IMR-90 (cell line): Measurements from ENCODE around the gene FANCF. TPM values are rescaled to one million over a fixed set of nuclear protein-coding genes. Genes with fewer than 3 reads are reported as not detected.

Experiments used
- ATAC-seq: fragments of 200-7000 bp; cut with Tn5 transposase; 2 replicates; pipeline ENCODE4 v1.9.1; 2020; ENCODE audit warnings: low read depth, mild to moderate bottlenecking, moderate library complexity
- BruUV-seq: library from RNA; stranded (reverse); fragments of 400-500 nt; replicated peaks from 2 replicates; lab custom pipeline; 2021; lab: Mats Ljungman, UMichigan
- CTCF ChIA-PET: fragments of 300-600 bp; formaldehyde crosslinking; extraction: SDS; loops from one replicate; lab custom pipeline; 2021; ENCODE audit warnings: antibody characterized with exemption; lab: Yijun Ruan, JAX
- POLR2A ChIA-PET: fragments of 300-600 bp; sonication (Branson Sonifier 250); formaldehyde crosslinking; loops from one replicate; lab custom pipeline; 2022; ENCODE audit warnings: antibody characterized with exemption; ENCODE audit not compliant: unreplicated experiment; lab: Charles Lee
- DNase-seq: peaks from one replicate; pipeline ENCODE4 v3.0.0; 2013
- H2AFZ ChIP-seq: replicated peaks from 2 replicates; pipeline ENCODE3; 2013; ENCODE audit warnings: low read length, mild to moderate bottlenecking; ENCODE audit not compliant: poor library complexity
- H2AK5ac ChIP-seq: 2 replicates; pipeline ENCODE4 v1.6.1; 2013; ENCODE audit warnings: low read depth, low read length, inconsistent platforms
- H2AK9ac ChIP-seq: replicated peaks from 2 replicates; pipeline ENCODE3; 2013; ENCODE audit warnings: mild to moderate bottlenecking, low read depth, low read length, moderate library complexity; ENCODE audit not compliant: poor library complexity
- H2BK120ac ChIP-seq: 2 replicates; pipeline ENCODE4 v1.6.1; 2013; ENCODE audit warnings: low read depth, low read length, inconsistent platforms
- H2BK15ac ChIP-seq: 3 replicates; pipeline ENCODE4 v1.6.1; 2013; ENCODE audit warnings: low read depth, low read length, inconsistent platforms
- H2BK20ac ChIP-seq: 2 replicates; pipeline ENCODE4 v1.6.1; 2013; ENCODE audit warnings: low read depth, mild to moderate bottlenecking, inconsistent platforms, low read length, moderate library complexity
- H2BK5ac ChIP-seq: 2 replicates; pipeline ENCODE4 v1.6.1; 2013; ENCODE audit warnings: mild to moderate bottlenecking, low read depth, low read length, inconsistent platforms; ENCODE audit not compliant: poor library complexity, severe bottlenecking
- H3K14ac ChIP-seq: replicated peaks from 2 replicates; pipeline ENCODE4 v1.6.1; 2013; ENCODE audit warnings: low read depth, low read length, inconsistent platforms
- H3K18ac ChIP-seq: 2 replicates; pipeline ENCODE4 v1.6.1; 2013; ENCODE audit warnings: low read depth, low read length, control low read depth
- H3K23ac ChIP-seq: 2 replicates; pipeline ENCODE4 v1.6.1; 2013; ENCODE audit warnings: low read depth, low read length, inconsistent platforms
- H3K27ac ChIP-seq: 2 replicates; pipeline ENCODE4 v1.5.1; 2013; ENCODE audit warnings: mild to moderate bottlenecking, control low read depth, low read length; ENCODE audit not compliant: insufficient read depth
- H3K27me3 ChIP-seq: 2 replicates; pipeline ENCODE4 v1.6.1; 2013; ENCODE audit warnings: low read length; ENCODE audit not compliant: control insufficient read depth, insufficient read depth
- H3K36me3 ChIP-seq: 2 replicates; pipeline ENCODE4 v1.6.1; 2013; ENCODE audit warnings: low read length, mixed read lengths; ENCODE audit not compliant: control insufficient read depth, insufficient read depth
- H3K4ac ChIP-seq: 2 replicates; pipeline ENCODE4 v1.6.1; 2013; ENCODE audit warnings: low read depth, low read length, inconsistent platforms
- H3K4me1 ChIP-seq: 2 replicates; pipeline ENCODE4 v1.6.1; 2013; ENCODE audit warnings: low read length, mixed read lengths; ENCODE audit not compliant: control insufficient read depth, insufficient read depth
- H3K4me2 ChIP-seq: 2 replicates; pipeline ENCODE4 v1.6.1; 2013; ENCODE audit warnings: low read depth, mild to moderate bottlenecking, control low read depth, low read length, moderate library complexity
- H3K4me3 ChIP-seq: 2 replicates; pipeline ENCODE4 v1.5.1; 2013; ENCODE audit warnings: low read depth, mild to moderate bottlenecking, control low read depth, low read length, moderate library complexity; ENCODE audit not compliant: insufficient read depth
- H3K56ac ChIP-seq: 2 replicates; pipeline ENCODE4 v1.6.1; 2013; ENCODE audit warnings: low read length, inconsistent platforms; ENCODE audit not compliant: insufficient read depth; ENCODE audit errors: extremely low read depth
- H3K79me1 ChIP-seq, 2 experiments: 2 replicates each; pipeline ENCODE4 v1.6.1; 2013; ENCODE audit warnings: low read length in 2 of 2, inconsistent platforms in 1 of 2, low read depth in 1 of 2
- H3K9ac ChIP-seq: 2 replicates; pipeline ENCODE4 v1.6.1; 2013; ENCODE audit warnings: low read depth, low read length, control low read depth
- H3K9me1 ChIP-seq: 2 replicates; pipeline ENCODE4 v1.6.1; 2013; ENCODE audit warnings: low read length, inconsistent platforms; ENCODE audit not compliant: insufficient read depth
- H3K9me3 ChIP-seq: 2 replicates; pipeline ENCODE4 v1.6.1; 2013; ENCODE audit warnings: low read length; ENCODE audit not compliant: control insufficient read depth, insufficient read depth
- H4K20me1 ChIP-seq: 2 replicates; pipeline ENCODE4 v1.6.1; 2013; ENCODE audit warnings: low read length, inconsistent platforms; ENCODE audit not compliant: insufficient read depth
- H4K5ac ChIP-seq: 2 replicates; pipeline ENCODE4 v1.6.1; 2013; ENCODE audit warnings: mild to moderate bottlenecking, low read depth, low read length, control low read depth
- H4K8ac ChIP-seq, 2 experiments: 2 replicates each; pipeline ENCODE4 v1.6.1; 2013; ENCODE audit warnings: low read depth in 2 of 2, low read length in 2 of 2, control low read depth in 1 of 2, inconsistent platforms in 1 of 2
- H4K91ac ChIP-seq: 2 replicates; pipeline ENCODE4 v1.6.1; 2013; ENCODE audit warnings: low read depth, low read length, inconsistent platforms; ENCODE audit not compliant: insufficient read depth
- BHLHE40 ChIP-seq: fragments of 150-350 bp; IDR thresholded peaks from 2 replicates; pipeline ENCODE4 v1.6.1; 2016; ENCODE audit warnings: mild to moderate bottlenecking, low read depth, low read length
- CEBPB ChIP-seq: IDR thresholded peaks from 2 replicates; pipeline ENCODE4 v1.6.1; 2012; ENCODE audit warnings: low read depth, low read length, improper control_type of control experiment
- CHD1 ChIP-seq: IDR thresholded peaks from 2 replicates; pipeline ENCODE4 v1.6.1; 2012; ENCODE audit warnings: low read depth, low read length, improper control_type of control experiment
- CTCF ChIP-seq: conservative IDR thresholded peaks from 2 replicates; pipeline ENCODE4 v1.5.1; 2012; ENCODE audit warnings: mild to moderate bottlenecking, low read depth, low read length, improper control_type of control experiment
- ELK1 ChIP-seq: fragments of 150-350 bp; IDR thresholded peaks from 2 replicates; pipeline ENCODE4 v1.6.1; 2016; ENCODE audit warnings: low read depth, mild to moderate bottlenecking, low read length, moderate library complexity, borderline replicate concordance
- FOS ChIP-seq: fragments of 150-350 bp; IDR thresholded peaks from 2 replicates; pipeline ENCODE4 v1.6.1; 2016; ENCODE audit warnings: low read depth, low read length
- MAFK ChIP-seq: IDR thresholded peaks from 2 replicates; pipeline ENCODE4 v1.6.1; 2012; ENCODE audit warnings: low read depth, low read length, improper control_type of control experiment
- MAZ ChIP-seq: IDR thresholded peaks from 2 replicates; pipeline ENCODE4 v1.6.1; 2012; ENCODE audit warnings: low read depth, mild to moderate bottlenecking, low read length, improper control_type of control experiment, moderate library complexity, borderline replicate concordance
- MXI1 ChIP-seq: IDR thresholded peaks from 2 replicates; pipeline ENCODE4 v1.6.1; 2012; ENCODE audit warnings: low read depth, mild to moderate bottlenecking, low read length, moderate library complexity, borderline replicate concordance
- NFE2L2 ChIP-seq: fragments of 150-350 bp; IDR thresholded peaks from 2 replicates; pipeline ENCODE4 v1.6.1; 2016; ENCODE audit warnings: low read depth, mild to moderate bottlenecking, low read length
- POLR2A ChIP-seq: IDR thresholded peaks from 2 replicates; pipeline ENCODE4 v1.6.1; 2012; ENCODE audit warnings: mild to moderate bottlenecking, low read depth, low read length
- RAD21 ChIP-seq: IDR thresholded peaks from 2 replicates; pipeline ENCODE4 v1.6.1; 2012; ENCODE audit warnings: low read length, improper control_type of control experiment
- RCOR1 ChIP-seq: IDR thresholded peaks from 2 replicates; pipeline ENCODE4 v1.6.1; 2012; ENCODE audit warnings: mild to moderate bottlenecking, low read length, improper control_type of control experiment; ENCODE audit not compliant: insufficient replicate concordance
- RFX5 ChIP-seq: IDR thresholded peaks from 2 replicates; pipeline ENCODE4 v1.8.0; 2012; ENCODE audit warnings: low read depth, mild to moderate bottlenecking, low read length, moderate library complexity
- SMC3 ChIP-seq: fragments of 150-350 bp; IDR thresholded peaks from 2 replicates; pipeline ENCODE4 v1.6.1; 2016; ENCODE audit warnings: low read depth, mild to moderate bottlenecking, antibody characterized with exemption, low read length, moderate library complexity
- USF2 ChIP-seq: fragments of 150-350 bp; IDR thresholded peaks from 2 replicates; pipeline ENCODE4 v1.6.1; 2017; ENCODE audit warnings: mild to moderate bottlenecking, antibody characterized with exemption, low read length, low read depth
- dilution Hi-C: fragments of 300-500 bp; cut with HindIII; formaldehyde crosslinking; loops from one replicate; pipeline ENCODE4 v1.14.3; 2018; ENCODE audit warnings: low sequenced_read_pairs; ENCODE audit not compliant: unreplicated experiment
- in situ Hi-C: fragments of 300-500 bp; cut with MboI; formaldehyde crosslinking; loops from 3 replicates; pipeline ENCODE4 v1.14.3; 2019; ENCODE audit warnings: low sequenced_read_pairs, inconsistent platforms, mixed read lengths
- intact Hi-C: fragments of 100-400 bp; cut with micrococcal nuclease; formaldehyde crosslinking; loops from 2 replicates; pipeline ENCODE4 v1.10.0; 2022
- polyA plus RNA-seq, 3 experiments: library from polyadenylated mRNA; depleted of rRNA; stranded (reverse); fragments of >200 nt; gene quantifications; 2 replicates each; pipeline ENCODE4 v1.2.3, GENCODE V29; 2012; ENCODE audit warnings: low replicate concordance in 1 of 3
- total RNA-seq: library from RNA; depleted of rRNA; stranded (reverse); fragments of >200 nt; gene quantifications from 2 replicates; pipeline ENCODE4 v1.2.3, GENCODE V29; 2012

Gene FANCF
- total and polyA plus RNA-seq, 2 of the 4 experiments (the other 2 are of a cell fraction): 3.3 to 5.6 TPM

- H3K9ac ChIP-seq: no peak overlapping the region
- H3K9me1 ChIP-seq: no peaks in the 10 kb centered on the region
- no peaks in the 10 kb centered on the region for H3K36me3 ChIP-seq
- H3K9me3 ChIP-seq: no peaks in the 10 kb centered on the region
- no peak overlapping the region for H2AFZ ChIP-seq
- no peak overlapping the region for H3K4ac ChIP-seq
- no peak overlapping the region for H3K14ac ChIP-seq
- POLR2A ChIA-PET: no interaction called here
- intact Hi-C loops: no loop called here
- no peak overlapping the region for H2BK20ac ChIP-seq
- no peak overlapping the region for H2BK120ac ChIP-seq
- no peak overlapping the region for H3K56ac ChIP-seq
- dilution Hi-C loops: no loop called here
- H3K4me2 ChIP-seq: no peak overlapping the region
- H3K4me1 ChIP-seq: no peaks in the 10 kb centered on the region
- H4K8ac ChIP-seq: no peak overlapping the region
- no peak overlapping the region for H2AK5ac ChIP-seq
- no peaks in the 10 kb centered on the region for H3K79me1 ChIP-seq
- BruUV-seq: no TSS peak
- in situ Hi-C loops: no loop called here
- H2AK9ac ChIP-seq: no peak overlapping the region
- ATAC-seq (no peak), DNase-seq (no peak)
- H3K27me3 ChIP-seq: no peaks in the 10 kb centered on the region
- no peak overlapping the region for H3K4me3 ChIP-seq
- H4K91ac ChIP-seq: no peak overlapping the region
- no peak overlapping the region for H3K23ac ChIP-seq
- no peak overlapping the region for H2BK5ac ChIP-seq
- no peak for TF ChIP-seq RFX5
- TF ChIP-seq BHLHE40: no peak
- TF ChIP-seq RCOR1: no peak
- no peak for TF ChIP-seq CTCF
- no peak for TF ChIP-seq CHD1
- TF ChIP-seq SMC3: no peak
- TF ChIP-seq USF2: no peak
- no peak for TF ChIP-seq CEBPB
- TF ChIP-seq POLR2A: no peak
- TF ChIP-seq RAD21: no peak
- TF ChIP-seq ELK1: no peak
- no peak for TF ChIP-seq MXI1
- no peak for TF ChIP-seq MAFK
- no peak for TF ChIP-seq NFE2L2
- TF ChIP-seq FOS: no peak
- no peak for TF ChIP-seq MAZ
- no peak overlapping the region for H3K27ac ChIP-seq
- H4K20me1 ChIP-seq: no peaks in the 10 kb centered on the region
- H2BK15ac ChIP-seq: no peak overlapping the region
- CTCF ChIA-PET: no interaction called here
- H4K5ac ChIP-seq: no peak overlapping the region
- H3K18ac ChIP-seq: no peak overlapping the region
Observed at GRCh38 chr11:22633354-22633902, 7.8 kb upstream of the FANCF start.
